ENCODE measurements around the gene PNKD.
A peak's percentile ranks its signal among the peaks of the same experiment; 100 is the strongest.

Gene PNKD

GRCh38 chr2:218391202-218391601, 120.9 kb downstream of the PNKD start:
- Histone ChIP-seq H3K27me3 (no peaks in the 10 kb centered on the region), H3K9me3 (peaks cover 3% of the 10 kb centered on the region), H3K4me3 (ENCODE audit: low read depth in 1 of 2, low read length in 1 of 2) (no peak overlapping the region), H3K36me3 (peaks cover 100% of the 10 kb centered on the region), H3K27ac (peak overlapping the region; percentile 80), H3K4me1 (ENCODE audit: control insufficient read depth in 1 of 2, insufficient read depth in 1 of 2, low read depth in 1 of 2, low read length in 1 of 2) (peaks cover 78 to 79% of the 10 kb centered on the region in 2 experiments)
- no peak for TF ChIP-seq CTCF (IDR thresholded peaks at IDR 0.05)

- Histone ChIP-seq H3K36me3 (peaks cover 90% of the 10 kb centered on the region), H3K4me1 (ENCODE audit: control insufficient read depth in 1 of 2, insufficient read depth in 1 of 2, low read depth in 1 of 2, low read length in 1 of 2) (peaks cover 78 to 79% of the 10 kb centered on the region in 2 experiments), H3K27me3 (no peaks in the 10 kb centered on the region), H3K9me3 (peaks cover 3% of the 10 kb centered on the region), H3K4me3 (ENCODE audit: low read depth in 1 of 2, low read length in 1 of 2) (no peak overlapping the region), H3K27ac (peak overlapping the region; percentile 48)
- TF ChIP-seq CTCF (IDR thresholded peaks at IDR 0.05), result no peak
Observed at GRCh38 chr2:218392459-218392858, 122.1 kb downstream of the PNKD start.

- Histone ChIP-seq H3K9me3 (peaks cover 3% of the 10 kb centered on the region), H3K4me1 (ENCODE audit: control insufficient read depth in 1 of 2, insufficient read depth in 1 of 2, low read depth in 1 of 2, low read length in 1 of 2) (peaks cover 78 to 79% of the 10 kb centered on the region in 2 experiments), H3K4me3 (ENCODE audit: low read depth in 1 of 2, low read length in 1 of 2) (no peak overlapping the region), H3K27ac (peak overlapping the region; percentile 48), H3K36me3 (peaks cover 85% of the 10 kb centered on the region), H3K27me3 (no peaks in the 10 kb centered on the region)
- TF ChIP-seq CTCF (IDR thresholded peaks at IDR 0.05), result no peak
Observed at GRCh38 chr2:218392891-218393462, 122.7 kb downstream of the PNKD start.

- Histone ChIP-seq H3K36me3 (peaks cover 76% of the 10 kb centered on the region), H3K27me3 (no peaks in the 10 kb centered on the region), H3K9me3 (peaks cover 3% of the 10 kb centered on the region), H3K4me3 (ENCODE audit: low read depth in 1 of 2, low read length in 1 of 2) (peak overlapping the region; percentile 24 to 94), H3K4me1 (ENCODE audit: control insufficient read depth in 1 of 2, insufficient read depth in 1 of 2, low read depth in 1 of 2, low read length in 1 of 2) (peaks cover 73 to 76% of the 10 kb centered on the region in 2 experiments), H3K27ac (peak overlapping the region; percentile 99)
- no peak for TF ChIP-seq CTCF (IDR thresholded peaks at IDR 0.05)
Observed at GRCh38 chr2:218393750-218394290, 123.5 kb downstream of the PNKD start.

- peaks cover 3% of the 10 kb centered on the region for H3K9me3 ChIP-seq
- H3K27ac ChIP-seq, result peak overlapping the region; percentile 99
- H3K4me1 ChIP-seq (ENCODE audit: control insufficient read depth in 1 of 2, insufficient read depth in 1 of 2, low read depth in 1 of 2, low read length in 1 of 2), result peaks cover 66 to 71% of the 10 kb centered on the region in 2 experiments
- H3K4me3 ChIP-seq (ENCODE audit: low read depth in 1 of 2, low read length in 1 of 2), result peak overlapping the region; percentile 24 to 94
- H3K36me3 ChIP-seq, result peaks cover 70% of the 10 kb centered on the region
- H3K27me3 ChIP-seq, result no peaks in the 10 kb centered on the region
- TF ChIP-seq CTCF (IDR thresholded peaks at IDR 0.05), result no peak
Observed at GRCh38 chr2:218394298-218395089, 124.2 kb downstream of the PNKD start.

All from neutrophil (primary cell).